HG03469 (cell line): ENCODE data around the gene C1orf232.
A peak's percentile ranks its signal among the peaks of the same experiment; 100 is the strongest.

ENCODE experiments used
- ATAC-seq: cut with Tn5 transposase; IDR thresholded peaks from one replicate; pipeline ENCODE4 v1.9.1; 2021; ENCODE audit warnings: mild to moderate bottlenecking, moderate library complexity, moderate number of reproducible peaks; ENCODE audit not compliant: unreplicated experiment

The C1orf232 gene

DNA sequence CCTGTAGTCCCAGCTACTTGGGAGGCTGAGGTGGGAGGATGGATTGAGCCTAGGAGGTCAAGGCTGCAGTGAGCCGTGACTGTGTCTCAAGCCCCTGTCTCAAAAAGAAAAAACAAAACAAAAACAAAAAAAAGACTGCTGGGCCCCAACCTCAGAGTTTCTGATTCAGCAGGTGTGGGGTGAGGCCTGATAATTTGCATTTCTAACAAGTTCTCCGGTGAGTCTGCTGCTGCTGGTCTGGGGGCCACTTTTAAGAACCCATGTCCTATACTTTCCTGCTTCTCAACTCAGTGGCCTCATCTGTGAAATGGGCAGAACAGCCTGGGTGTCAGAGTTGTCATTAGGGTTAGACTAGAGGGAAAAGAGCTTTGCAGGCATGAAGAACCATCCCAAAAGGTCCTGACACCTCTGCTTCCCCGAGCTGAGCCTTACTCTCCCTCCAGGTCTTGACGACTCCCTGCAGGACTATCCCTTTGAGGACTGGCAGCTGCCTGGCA lies 11.3 kb upstream of the C1orf232 start:
- no peak for ATAC-seq

DNA sequence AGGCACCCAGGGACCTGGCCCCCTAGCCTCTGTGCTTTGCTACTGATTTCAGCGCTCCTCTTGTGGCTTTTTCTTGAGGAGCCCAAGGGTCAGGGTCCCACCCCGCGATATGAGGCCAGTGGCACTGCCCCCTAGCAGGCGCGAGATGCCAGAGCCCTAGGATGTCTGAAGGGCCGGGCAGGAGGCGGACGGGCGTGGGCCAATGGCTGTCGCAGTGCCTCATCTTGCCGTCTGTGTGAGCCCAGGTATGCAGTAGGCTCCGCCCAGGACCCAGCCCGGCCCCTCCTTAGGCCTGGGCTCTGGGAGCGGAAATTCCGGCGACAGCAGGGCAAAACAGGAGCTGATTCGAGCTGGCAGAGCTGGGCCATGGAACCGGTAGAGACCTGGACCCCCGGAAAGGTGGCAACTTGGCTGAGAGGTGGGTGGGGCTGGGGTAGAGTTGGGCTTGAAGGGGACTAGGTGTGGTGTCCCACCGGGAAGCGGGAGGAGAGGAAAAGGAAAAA lies 8.5 kb upstream of the C1orf232 start, which contains the start of gene CNKSR1:
TSS of gene CNKSR1 (plus strand) at position 310 of the 503 bp plus-strand sequence. CDS start at position 367, 57 bp downstream.
- ATAC-seq, result no peak

DNA sequence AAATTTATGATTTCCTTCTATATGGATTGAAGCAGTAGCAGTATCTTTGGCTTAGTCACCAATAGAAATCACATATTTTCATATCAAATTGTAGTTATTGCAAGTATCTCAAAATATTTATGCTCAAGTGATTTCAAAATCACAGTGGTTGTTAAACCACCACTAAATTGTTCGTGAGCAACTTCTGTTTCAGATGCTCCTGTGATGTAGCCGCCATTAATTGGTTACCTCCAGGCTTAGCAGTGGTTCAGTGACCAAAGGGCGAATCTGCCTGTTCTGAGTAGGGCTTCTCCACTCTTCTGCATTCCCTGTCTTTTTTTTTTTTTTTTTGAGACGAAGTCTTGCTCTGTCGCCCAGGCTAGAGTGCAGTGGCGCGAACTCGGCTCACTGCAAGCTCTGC lies 6.6 kb upstream of the C1orf232 start:
- ATAC-seq, result no peak

DNA sequence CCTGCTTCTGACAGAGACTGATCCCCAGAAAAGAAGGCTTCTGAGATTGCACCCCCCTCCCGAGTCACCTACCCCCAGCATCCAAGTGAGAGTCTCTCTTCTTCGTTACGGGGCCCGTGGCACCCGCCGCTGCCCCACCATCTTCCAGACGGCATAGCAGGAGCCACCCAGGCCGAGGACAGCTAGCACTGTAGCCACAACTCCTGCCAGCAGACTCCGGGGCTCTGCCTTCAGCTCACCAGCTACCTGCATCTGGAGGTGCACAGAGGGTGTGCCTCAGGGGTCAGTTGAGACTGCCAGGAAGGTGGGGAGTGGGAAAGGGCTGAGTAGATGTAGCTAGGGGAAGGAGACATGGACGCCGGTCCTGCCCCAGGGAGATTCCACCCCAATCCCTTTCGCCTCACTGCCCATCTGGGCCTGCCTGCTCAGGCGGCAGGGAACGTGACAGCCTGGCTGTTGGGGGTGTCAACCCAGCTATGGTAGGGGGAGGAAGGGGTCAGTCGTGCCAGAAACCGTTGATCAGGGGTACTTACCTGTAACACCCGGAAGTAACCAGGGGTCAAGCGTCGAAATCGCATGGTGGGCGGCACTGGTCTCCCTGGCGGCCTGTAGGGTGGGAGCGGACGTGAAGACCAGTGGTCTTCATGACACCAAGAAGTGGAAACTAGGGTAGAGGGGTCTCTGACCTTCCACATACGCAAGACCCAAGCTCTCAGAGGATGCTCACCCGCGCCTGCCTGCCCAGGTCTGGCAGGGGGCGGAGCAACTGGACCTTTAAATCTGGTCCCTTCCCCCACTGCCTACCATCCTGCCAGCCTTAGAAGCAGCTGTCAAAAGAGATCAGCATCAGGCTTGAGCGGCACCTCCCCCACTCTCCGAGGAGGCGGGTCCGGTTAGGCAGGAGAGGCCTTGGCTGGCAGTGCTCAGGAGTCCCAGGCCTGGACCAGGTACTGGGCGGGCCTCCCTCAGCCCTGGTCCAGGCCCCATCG lies 2.6 kb upstream of the C1orf232 start, which contains the start of gene ZNF593OS:
TSS of gene ZNF593OS (minus strand) at position 749 of the 989 bp plus-strand sequence. CDS start at position 578, 171 bp downstream.
- ATAC-seq, result no peak

DNA sequence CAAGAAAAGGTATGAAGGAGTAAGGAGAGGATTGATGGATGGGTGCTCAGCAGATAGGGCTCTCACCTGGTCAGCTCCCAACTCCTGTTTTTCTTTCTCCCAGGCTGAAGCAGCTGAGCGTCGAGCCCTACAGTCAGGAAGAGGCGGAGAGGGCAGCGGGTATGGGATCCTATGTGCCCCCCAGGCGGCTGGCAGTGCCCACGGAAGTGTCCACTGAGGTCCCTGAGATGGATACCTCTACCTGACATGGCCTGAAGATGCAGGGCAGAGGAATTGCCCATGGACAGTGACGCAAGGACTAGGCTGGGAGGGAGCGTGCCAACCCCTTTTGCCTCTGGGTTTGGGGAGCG lies 1.7 kb upstream of the C1orf232 start:
- no peak for ATAC-seq

DNA sequence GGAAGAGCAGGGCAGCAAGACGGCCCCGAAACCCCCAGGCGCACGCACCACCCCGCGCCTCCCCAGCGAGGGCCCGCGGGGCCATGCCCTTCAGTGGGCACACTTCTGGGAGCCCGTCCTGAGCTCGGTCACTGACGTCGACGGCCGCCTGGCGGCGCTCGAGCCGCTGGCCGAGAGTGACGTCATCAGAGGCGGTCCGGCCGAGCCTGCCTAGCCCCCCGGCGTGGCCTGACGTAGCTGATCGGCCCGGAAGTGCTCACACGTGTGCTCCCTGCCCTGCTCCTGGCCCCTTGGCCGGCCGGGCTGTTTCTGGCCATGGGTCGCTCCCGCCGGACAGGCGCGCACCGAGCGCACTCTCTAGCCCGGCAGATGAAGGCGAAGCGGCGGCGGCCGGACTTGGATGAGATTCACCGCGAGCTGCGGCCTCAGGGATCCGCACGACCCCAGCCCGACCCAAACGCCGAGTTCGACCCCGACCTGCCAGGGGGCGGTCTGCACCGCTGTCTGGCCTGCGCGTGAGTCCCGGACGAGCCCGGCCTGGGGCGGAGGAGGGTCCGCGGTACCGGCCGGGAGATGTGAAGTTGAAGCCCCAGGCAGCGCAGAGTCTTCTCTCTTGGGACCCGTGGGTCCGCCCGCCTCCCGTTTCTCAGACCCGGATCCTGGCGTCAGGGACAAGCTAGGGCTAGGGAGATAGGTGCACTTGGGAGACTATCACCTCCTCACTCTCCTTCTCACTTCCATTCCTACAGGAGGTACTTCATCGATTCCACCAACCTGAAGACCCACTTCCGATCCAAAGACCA lies 1.1 kb upstream of the C1orf232 start, which contains the start of gene ZNF593:
TSS of gene ZNF593 (plus strand) at position 240 of the 803 bp plus-strand sequence. CDS start at position 316, 76 bp downstream.
- ATAC-seq, result peak; percentile 67

DNA sequence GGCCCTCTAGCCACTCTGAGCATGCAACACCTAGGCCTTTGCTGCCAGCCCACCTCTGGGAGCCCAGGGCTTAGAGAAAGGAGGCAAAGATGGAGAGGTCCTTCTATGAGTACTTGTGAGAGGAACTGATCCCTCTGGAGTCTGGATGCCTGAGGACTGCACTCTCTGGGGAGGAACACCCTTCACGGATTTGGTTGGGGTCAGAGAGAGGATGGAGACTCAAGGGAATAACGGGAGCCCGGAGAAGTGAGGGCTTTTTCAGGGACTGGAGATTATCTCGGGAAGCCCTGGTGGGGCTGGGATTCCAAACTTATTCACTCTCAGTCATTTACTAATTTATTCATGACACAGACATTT lies 413 bp upstream of the C1orf232 start:
- ATAC-seq, result no peak

DNA sequence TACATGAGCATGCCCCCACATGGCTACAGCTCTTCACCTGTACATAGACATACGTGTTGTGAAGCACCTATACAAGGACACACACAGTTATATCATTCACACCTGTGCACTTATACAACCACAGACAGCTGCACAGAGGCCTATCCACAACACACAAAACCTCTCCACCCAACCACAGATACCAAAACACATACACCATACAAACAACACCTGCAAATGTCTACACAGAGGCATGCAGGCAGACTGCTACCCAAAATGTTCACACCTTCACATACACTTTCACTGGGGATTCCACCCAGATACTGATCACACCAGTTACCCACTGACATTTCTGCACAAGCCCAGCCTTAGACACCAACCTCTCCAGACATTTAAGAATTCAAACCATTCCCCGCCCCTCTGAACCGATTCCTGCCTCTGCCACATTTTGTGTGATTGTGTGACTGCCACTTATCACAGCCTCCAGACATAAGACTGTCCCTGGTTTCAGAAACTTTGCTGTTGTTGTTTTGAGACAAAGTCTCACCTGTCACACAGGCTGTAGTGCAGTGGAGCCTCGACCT lies 2.0 kb downstream of the C1orf232 start:
- ATAC-seq, result no peak

DNA sequence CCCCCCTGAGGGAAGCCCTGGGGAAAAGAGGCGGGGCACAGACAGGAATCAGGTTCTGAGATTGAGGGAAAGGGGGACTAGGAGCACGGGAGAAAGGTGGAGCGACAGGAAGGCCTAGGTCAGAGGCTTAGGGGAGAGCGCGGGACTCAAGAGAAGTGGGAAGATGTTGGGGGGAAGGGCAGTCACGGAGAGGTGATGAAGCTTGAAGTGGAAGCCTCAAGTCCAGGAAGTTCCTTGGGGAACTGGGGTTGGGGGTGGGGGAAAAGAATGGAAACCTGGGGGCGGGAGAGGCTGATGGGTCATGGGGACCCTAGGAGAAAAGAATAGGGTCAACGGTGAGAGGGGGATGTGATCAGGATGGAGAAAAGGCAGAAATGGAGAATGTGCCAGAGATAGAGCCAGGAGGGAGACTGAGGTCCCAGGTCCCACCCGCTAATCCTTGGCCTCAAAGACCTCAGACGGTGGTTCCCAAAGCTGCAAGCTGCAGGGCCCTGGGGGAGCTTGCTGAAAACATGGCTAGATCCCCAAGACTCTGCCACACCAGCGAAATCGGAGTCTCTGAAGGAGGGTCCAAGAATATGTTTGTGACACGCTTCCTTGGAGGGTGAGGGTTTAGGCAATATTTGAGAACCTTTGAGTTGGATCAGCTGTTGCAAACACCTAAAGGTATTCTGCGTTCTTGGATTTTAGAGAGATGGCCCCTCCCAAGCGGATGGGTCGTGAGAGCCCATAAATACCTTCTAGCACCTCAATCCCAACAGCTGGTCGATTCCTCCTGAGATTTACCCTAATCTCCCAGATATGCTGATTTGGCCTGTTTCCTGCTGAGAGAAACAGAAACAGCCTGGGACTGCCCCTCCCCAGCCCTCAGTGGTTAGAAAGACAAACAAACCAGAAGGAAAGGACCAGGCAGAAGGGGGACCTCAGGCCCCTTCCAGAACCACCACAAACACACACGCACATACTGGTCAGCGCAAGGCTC lies 3.6 kb downstream of the C1orf232 start:
- ATAC-seq, result no peak

DNA sequence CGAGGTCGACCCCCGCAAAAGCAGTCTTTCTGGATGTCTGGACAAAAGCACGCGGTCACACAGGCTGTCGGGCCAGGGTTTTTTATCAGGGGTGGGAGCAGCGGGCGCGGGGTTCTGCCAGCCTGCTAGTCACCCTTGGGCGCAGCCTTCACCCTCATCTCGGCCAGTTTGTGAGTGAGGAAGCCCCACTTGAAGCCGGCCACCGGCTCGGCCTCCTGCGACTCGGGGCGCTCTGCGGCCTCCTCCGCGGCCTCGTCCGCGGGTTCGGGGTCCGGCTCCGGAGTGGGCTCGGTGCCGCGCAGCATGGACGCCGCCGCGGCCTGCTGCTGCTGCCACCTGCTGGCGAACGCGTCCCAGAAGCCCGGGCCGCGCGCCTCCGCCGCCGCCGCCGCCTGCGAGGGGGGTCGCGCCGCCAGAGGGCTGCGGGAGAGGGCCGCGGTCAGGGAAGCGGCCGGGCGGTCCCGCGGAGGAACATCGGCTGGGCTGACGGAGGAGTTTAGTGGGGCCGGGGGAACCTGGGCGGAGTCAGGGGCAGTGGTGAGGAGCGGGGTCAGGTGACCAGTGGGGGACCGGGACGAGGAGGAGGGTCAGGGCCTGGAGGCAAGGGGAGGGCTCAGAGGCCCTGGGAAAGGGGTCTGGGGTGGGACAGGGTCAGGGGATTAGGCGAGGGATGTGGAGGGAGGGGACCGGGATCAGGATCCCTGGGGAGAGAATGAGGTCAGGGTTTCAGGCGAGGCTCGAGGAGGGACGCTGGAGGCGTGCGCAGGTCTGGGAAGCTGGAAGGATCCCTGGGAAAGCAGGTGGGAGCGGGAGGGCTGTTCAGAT lies 4.5 kb downstream of the C1orf232 start:
- ATAC-seq, result no peak

DNA sequence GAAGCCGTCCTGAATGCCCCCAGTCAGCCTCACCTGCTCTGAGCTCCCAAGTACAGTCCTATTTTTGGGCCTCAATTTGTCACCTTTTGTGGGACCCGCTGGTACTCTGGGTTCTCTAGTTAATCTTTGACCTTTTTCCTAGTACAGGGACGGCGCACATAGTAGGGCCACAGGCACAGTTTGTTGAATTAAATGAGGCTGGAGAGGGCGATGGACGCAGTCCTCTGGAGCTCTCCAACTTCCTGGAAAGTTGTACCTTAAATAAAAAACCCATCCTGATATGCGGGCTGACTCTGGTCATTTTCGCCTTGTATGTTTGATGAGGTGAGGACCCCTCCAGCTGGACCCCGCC lies 5.1 kb downstream of the C1orf232 start:
- no peak for ATAC-seq

DNA sequence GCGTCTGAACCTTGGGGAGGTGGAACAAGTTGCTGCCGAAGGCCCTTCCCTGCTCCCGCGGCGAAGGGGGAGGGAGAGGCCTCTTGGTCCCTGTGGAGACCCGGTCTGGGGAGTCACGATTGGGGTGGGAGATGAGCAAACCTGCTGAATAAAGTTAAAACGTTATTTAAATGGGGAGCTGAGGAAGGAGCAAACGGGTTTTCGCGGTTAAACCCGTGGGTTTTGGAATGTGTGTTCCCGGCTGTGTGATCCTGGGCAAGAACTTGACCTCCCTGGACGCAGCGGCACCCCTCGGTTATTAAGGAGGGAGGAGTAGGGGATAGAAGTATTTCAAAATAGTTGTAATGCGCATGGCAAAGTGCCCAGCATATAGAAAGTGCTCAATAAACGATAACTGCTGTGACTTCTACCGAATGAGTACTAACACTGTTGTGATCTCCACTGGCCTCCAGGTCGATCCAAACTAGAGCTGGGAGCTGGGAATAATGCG lies 6.5 kb downstream of the C1orf232 start:
- ATAC-seq, result no peak

DNA sequence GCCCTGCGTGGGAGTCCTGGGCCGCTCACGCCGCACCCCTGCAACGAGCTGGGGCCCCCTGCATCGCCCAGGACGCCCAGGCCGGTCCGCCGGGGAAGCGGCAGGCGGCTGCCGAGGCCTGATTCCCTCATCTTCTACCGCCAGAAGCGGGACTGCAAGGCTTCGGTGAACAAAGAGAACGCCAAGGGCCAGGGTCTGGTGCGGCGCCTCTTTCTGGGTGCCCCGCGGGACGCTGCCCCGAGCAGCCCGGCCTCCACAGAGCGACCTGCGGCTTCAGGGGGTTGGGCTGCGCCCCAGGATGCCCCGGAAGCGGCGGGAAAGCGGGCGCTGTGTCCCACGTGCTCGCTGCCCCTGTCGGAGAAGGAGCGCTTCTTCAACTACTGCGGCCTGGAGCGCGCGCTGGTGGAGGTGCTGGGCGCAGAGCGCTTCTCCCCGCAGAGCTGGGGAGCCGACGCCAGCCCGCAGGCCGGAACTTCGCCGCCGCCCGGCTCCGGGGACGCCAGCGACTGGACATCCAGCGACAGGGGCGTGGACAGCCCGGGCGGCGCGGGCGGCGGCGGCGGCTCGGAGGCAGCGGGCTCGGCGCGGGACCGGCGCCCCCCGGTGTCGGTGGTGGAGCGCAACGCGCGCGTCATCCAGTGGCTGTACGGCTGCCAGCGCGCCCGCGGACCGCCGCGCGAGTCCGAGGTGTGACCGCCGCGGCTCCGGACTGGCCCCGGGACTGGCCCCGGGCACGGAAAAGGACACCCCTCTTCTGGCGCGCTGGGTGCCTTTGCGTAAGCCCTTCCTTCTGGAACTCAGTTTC lies 7.1 kb downstream of the C1orf232 start:
- ATAC-seq, result no peak

DNA sequence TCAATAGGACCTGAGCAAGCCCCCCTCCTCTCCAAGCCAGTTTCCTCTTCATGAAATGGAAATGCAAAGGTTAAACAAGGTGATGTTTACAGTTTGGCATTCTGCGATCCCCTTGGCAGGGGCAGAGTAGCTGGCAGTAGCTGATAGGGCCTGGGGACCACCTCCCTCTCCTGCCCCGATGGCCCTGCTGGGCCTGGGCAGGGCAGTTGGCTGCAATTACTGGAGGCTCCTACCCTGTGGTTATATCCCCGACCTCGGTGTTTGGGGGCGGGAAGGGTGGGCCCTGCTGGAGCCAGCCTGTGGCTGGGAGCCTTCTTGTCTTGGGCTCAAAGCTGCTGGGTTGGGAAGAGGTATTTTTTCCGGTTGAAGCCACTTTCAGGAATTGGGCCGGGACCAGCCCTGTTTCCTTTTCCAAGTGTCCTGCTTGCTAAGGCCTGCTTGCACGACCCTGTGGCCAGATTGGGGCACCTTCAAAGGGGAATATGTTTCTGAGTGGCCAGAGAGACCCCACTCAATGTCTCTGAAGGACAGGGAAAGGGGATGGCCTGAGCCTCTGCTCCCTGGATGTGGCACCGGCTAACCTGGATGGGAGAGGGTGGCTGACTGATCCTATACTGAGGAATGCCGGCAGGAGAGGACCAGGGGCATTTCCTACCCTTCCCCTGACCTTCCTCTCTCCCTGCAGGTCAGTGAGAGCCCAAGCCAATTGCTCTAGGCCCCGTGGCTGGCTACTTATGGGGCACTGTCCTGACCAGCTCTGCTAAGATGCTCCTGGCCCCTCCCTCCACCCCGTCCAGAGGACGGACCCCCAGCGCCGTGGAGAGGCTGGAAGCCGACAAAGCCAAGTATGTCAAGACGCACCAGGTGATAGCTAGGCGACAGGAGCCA lies 8.0 kb downstream of the C1orf232 start:
- no peak for ATAC-seq

DNA sequence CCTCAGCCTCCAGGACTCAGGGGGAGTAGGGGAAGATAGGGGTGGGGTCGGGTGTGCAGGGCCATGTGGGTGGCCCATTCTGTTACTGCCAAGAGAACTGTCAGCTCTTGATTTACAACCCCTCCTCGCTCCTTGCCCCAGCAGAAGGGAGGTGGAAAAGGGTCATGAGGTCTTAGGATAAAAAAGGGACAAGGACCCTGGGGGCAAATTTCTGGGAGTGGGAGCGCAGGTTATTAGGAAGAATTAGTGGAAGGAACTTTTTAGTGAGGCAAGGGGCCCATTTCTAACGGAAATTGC lies 9.1 kb downstream of the C1orf232 start:
- no peak for ATAC-seq

DNA sequence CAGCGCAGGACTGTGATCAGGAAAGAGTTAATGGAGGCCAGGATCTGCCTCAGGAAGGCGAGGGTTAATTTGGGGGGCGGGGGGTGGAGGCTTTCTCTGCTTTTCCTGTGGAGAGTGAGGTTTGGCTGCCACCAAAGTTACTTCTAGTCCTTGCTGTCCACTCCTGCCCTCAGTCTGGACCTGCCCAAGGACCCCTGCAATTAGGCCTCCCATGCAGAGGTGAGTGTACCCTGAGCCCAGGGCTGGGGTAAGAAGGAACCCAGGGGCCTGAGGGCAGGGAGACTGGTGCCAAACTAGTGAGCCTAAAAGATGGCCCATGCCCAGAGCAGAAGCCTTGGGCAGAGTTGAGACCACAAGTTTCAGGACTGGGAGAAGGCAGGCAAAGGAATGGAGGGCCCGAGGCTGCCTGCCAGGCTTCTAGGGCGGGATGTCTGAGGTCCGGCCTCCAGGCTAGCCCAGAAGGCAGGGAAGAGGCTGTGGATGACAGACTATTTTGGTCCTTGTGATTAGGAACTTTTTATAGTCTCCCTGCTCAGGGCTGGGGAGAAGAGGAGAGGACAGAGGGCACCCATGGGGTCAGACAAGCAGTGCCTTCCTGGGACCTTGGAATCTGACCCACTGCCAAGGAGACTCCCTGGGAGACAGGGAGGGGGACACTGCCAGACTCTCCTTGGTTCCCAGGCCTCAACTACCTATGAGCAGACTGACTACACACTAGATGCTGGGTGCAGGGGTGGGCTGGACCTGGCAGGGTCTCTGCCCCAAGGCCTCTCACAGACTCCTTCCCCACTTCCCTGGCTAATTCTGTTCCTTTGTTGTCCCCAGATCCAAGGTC lies 9.6 kb downstream of the C1orf232 start, which contains the start of gene FAM110D:
TSS of gene FAM110D (plus strand) at position 172 of the 835 bp plus-strand sequence. CDS start 2,213 bp downstream, outside the sequence.
- ATAC-seq, result no peak
